ENCODE results near the gene CLDN10.

Gene CLDN10

DNA sequence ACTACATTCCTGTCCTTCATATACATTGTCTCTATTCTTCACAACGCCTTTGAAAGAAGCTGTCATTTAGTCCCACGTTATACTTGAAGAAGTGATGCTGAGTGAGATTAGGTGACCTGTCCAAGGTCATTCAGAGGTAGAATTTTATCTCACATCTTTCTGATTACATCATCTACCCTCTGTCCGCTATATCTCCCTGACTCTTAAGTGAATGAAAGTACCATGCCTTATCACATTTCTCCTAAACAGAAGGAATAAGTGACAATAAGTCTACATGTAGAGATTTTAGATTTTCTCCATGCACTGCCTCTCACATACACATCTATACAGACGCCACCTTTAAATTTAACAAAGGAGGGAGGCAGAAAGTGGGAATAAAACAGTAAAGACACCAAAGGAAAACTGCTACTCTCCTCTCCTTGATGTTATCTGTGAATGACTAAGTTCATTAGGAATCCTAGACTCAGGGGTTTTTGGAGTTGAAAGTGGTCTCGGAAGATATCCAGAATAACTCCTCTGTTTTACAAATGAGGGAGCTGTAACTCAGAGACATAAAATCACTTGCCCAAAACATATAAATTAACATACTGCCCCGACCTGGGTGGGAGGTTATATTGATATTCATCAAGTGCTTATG, 4.9 kb upstream of the CLDN10 start:
- TF ChIP-seq, protein P1, sequence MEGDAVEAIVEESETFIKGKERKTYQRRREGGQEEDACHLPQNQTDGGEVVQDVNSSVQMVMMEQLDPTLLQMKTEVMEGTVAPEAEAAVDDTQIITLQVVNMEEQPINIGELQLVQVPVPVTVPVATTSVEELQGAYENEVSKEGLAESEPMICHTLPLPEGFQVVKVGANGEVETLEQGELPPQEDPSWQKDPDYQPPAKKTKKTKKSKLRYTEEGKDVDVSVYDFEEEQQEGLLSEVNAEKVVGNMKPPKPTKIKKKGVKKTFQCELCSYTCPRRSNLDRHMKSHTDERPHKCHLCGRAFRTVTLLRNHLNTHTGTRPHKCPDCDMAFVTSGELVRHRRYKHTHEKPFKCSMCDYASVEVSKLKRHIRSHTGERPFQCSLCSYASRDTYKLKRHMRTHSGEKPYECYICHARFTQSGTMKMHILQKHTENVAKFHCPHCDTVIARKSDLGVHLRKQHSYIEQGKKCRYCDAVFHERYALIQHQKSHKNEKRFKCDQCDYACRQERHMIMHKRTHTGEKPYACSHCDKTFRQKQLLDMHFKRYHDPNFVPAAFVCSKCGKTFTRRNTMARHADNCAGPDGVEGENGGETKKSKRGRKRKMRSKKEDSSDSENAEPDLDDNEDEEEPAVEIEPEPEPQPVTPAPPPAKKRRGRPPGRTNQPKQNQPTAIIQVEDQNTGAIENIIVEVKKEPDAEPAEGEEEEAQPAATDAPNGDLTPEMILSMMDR (IDR thresholded peaks at IDR 0.05; ENCODE audit: control extremely low read depth, extremely low read depth, low read depth, missing control alignments), result no peak
- no peak for DNase-seq (ENCODE audit: extremely low spot score)
- ChIA-PET POLR2A (no interaction called here), CTCF (no interaction called here)

- TF ChIP-seq, protein P1 (IDR thresholded peaks at IDR 0.05; ENCODE audit: control extremely low read depth, extremely low read depth, low read depth, missing control alignments), result no peak
- DNase-seq (ENCODE audit: extremely low spot score), result no peak
- ChIA-PET POLR2A (no interaction called here), CTCF (no interaction called here)
Observed at GRCh38 chr13:95552208-95552538, 347 bp upstream of the CLDN10 start.

GRCh38 chr13:95553581-95554385, 1.3 kb downstream of the CLDN10 start:
- DNase-seq (ENCODE audit: extremely low spot score), result peak; percentile 17
- CTCF ChIA-PET, result interaction anchor here (0.7 to 0.9 kb wide), 2 partner anchors 16 to 28 kb away, joined by 3 read pairs; no protein-coding TSS in a partner anchor
- POLR2A ChIA-PET, result no interaction called here

DNA sequence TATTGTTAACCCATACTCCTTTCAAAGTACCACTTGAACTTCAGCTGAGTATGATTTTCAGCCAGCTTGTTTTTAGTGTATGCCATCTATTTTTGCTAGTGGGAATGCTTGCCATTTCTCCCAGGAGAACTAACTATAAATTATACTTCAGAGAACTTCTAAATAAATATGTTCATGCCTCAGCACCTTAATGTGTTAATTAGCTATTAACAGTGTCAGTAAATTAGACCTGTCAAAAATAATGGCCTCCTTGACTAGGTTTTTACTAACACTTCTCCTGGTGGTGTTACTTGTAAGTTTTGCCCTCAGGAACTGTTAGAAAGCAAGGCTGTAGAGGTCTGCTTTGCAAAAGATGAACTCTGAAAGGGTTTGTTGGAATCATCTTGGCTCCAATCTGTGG, 4.5 kb downstream of the CLDN10 start:
- DNase-seq (ENCODE audit: extremely low spot score), result no peak
- POLR2A ChIA-PET, result no interaction called here
- CTCF ChIA-PET, result interaction anchor here (0.8 to 1.5 kb wide), 6 partner anchors 8 to 277 kb away, joined by 3 to 4 read pairs (median 3); no protein-coding TSS in a partner anchor
- TF ChIP-seq, protein P1 (IDR thresholded peaks at IDR 0.05; ENCODE audit: control extremely low read depth, extremely low read depth, low read depth, missing control alignments), result no peak

More at GRCh38 chr13:95553581-95554385, 1.3 kb downstream of the CLDN10 start:
- TF ChIP-seq, protein P1 (IDR thresholded peaks at IDR 0.05; ENCODE audit: control extremely low read depth, extremely low read depth, low read depth, missing control alignments), result no peak

- no peak for DNase-seq (ENCODE audit: extremely low spot score)
- TF ChIP-seq, protein P1 (IDR thresholded peaks at IDR 0.05; ENCODE audit: control extremely low read depth, extremely low read depth, low read depth, missing control alignments), result no peak
- POLR2A ChIA-PET, result no interaction called here
- CTCF ChIA-PET, result interaction anchor here (1.5 kb wide), 1 partner anchor 65 kb away, joined by 3 read pairs; no protein-coding TSS in a partner anchor
Observed at GRCh38 chr13:95559100-95559499, 6.6 kb downstream of the CLDN10 start.

GRCh38 chr13:95560387-95560786, 7.9 kb downstream of the CLDN10 start:
- TF ChIP-seq, protein P1 (IDR thresholded peaks at IDR 0.05; ENCODE audit: control extremely low read depth, extremely low read depth, low read depth, missing control alignments), result no peak
- no peak for DNase-seq (ENCODE audit: extremely low spot score)
- ChIA-PET POLR2A (no interaction called here), CTCF (no interaction called here)
